Sigmoid colon (tissue), 4 donors: Measurements from ENCODE around the gene DENND5A.

Source experiments
- CTCF ChIP-seq, 4 experiments: fragments of 450-650 bp in 3 of 4; fragments of 200-600 bp in 1 of 4; IDR thresholded peaks; one replicate each; pipeline ENCODE4 v1.5.1; 2016 to 2019; ENCODE audit warnings: antibody characterized with exemption in 4 of 4, mild to moderate bottlenecking in 3 of 4, moderate library complexity in 2 of 4
- POLR2AphosphoS5 ChIP-seq, 4 donors: sonication (generic); formaldehyde crosslinking; IDR thresholded peaks; one replicate each; pipeline ENCODE4 v1.6.1; 2017; ENCODE audit warnings: antibody characterized with exemption in 4 of 4

GRCh38 chr11:9123595-9124304 is 141.4 kb downstream of the DENND5A start:
- no peak for TF ChIP-seq POLR2AphosphoS5 (IDR thresholded peaks at IDR 0.05)
- TF ChIP-seq CTCF (IDR thresholded peaks at IDR 0.05): no peak
